ENCODE results near the gene MGMT. TPM values are rescaled to one million over a fixed set of nuclear protein-coding genes. Genes with fewer than 3 reads are reported as not detected.

Gene MGMT
- total and polyA plus RNA-seq, 4 donors, result 9.9 to 39.6 (median 23.2) TPM

DNA sequence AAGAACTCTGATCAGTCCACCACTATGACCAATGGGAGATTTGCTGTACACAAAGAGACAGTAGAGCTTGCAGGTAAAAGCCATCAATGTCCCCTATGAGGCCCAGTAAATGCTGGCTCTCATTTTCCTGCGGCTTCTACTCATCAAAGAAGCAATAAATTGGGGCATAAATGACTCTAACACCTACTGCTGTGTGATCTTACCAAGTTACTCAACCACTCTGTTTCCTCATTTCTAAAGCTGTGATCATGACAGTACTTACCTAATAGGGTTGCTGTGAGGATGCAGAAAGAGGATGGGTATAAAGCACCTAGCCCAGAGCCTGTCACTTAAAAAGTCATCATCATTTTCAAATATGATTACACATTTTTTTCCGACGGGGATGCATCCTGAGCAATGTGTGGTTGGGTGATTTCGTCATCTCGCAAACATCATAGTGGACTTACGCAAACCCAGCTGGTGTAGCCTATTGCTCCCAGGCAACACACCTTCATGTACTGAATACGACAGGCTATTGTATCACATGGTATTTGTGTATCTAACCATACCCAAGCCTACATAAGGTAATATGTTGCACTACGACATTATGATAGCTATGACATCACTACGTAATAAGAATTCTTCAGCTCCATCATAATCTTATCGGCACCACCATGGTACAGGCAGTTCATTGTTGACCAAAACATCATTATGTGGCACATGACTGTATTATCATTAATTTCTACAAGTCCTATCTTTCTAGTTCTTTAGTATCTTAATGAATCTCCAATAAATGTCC, 7.1 kb upstream of the MGMT start:
- 67 to 85% methylated on average over 10 of the region's 10 CpGs for WGBS, 2 donors
- DNase-seq (no peak), ATAC-seq (ENCODE audit: insufficient read depth, low FRiP score) (no peak)
- no peak for TF ChIP-seq CTCF (IDR thresholded peaks at IDR 0.05; ENCODE audit: control extremely low read depth, extremely low read depth)
- Histone ChIP-seq H3K36me3 (ENCODE audit: control insufficient read depth in 4 of 4, insufficient read depth in 4 of 4, low read length in 4 of 4) (no peaks in the 10 kb centered on the region), H3K4me1 (ENCODE audit: control insufficient read depth in 5 of 5, insufficient read depth in 5 of 5, low read length in 5 of 5) (no peaks in the 10 kb centered on the region), H3K9ac (ENCODE audit: insufficient read depth in 1 of 2, low read length in 2 of 2) (no peak overlapping the region), H3K4me3 (no peak overlapping the region), H3K9me3 (ENCODE audit: control insufficient read depth in 4 of 4, insufficient read depth in 3 of 4, low read length in 3 of 4) (peaks cover 0 to 1% (median 0%) of the 10 kb centered on the region in 4 donors), H3K27ac (ENCODE audit: low read depth in 1 of 2, low read length in 1 of 2) (no peak overlapping the region), H3K27me3 (ENCODE audit: control insufficient read depth in 3 of 3, insufficient read depth in 3 of 3, low read length in 2 of 3) (peaks cover 3 to 14% (median 5%) of the 10 kb centered on the region in 3 donors)

DNA sequence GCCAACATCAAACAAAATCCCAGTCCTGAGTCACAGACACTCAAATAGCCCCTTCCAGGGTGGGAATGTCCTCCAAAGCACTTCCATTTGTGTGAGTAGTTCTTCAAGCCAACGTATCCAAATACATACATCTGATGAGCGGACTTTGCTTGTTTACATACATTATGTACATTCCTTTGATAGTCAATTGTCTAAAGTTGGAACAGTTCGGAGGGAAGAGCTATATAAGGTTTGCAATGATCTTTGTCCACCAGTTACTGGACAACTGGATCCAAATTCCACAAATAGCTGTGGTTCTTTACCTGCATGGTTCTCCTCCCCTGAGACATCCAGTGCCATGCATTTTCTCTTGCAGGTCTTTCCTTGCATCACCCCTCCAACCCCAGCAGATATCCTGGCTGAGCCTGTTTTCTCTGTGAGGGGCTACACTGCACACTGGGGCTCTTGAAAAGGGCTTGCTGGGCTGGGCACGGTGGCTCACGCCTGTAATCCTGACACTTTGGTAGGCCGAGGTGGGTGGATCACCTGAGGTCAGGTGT, 4.7 kb upstream of the MGMT start:
- WGBS, 2 donors, result 81 to 85% methylated on average over 6 of the region's 6 CpGs
- Histone ChIP-seq H3K9ac (ENCODE audit: insufficient read depth in 1 of 2, low read length in 2 of 2) (no peak overlapping the region), H3K4me1 (ENCODE audit: control insufficient read depth in 5 of 5, insufficient read depth in 5 of 5, low read length in 5 of 5) (peaks cover 1 to 5% (median 3%) of the 10 kb centered on the region in 5 donors), H3K36me3 (ENCODE audit: control insufficient read depth in 4 of 4, insufficient read depth in 4 of 4, low read length in 4 of 4) (no peaks in the 10 kb centered on the region), H3K9me3 (ENCODE audit: control insufficient read depth in 4 of 4, insufficient read depth in 3 of 4, low read length in 3 of 4) (peaks cover 0 to 1% (median 0%) of the 10 kb centered on the region in 4 donors), H3K4me3 (no peak overlapping the region), H3K27ac (ENCODE audit: low read depth in 1 of 2, low read length in 1 of 2) (no peak overlapping the region), H3K27me3 (ENCODE audit: control insufficient read depth in 3 of 3, insufficient read depth in 3 of 3, low read length in 2 of 3) (peaks cover 0 to 3% (median 3%) of the 10 kb centered on the region in 3 donors)
- no peak for TF ChIP-seq CTCF (IDR thresholded peaks at IDR 0.05; ENCODE audit: control extremely low read depth, extremely low read depth)
- DNase-seq (no peak), ATAC-seq (ENCODE audit: insufficient read depth, low FRiP score) (no peak)

DNA sequence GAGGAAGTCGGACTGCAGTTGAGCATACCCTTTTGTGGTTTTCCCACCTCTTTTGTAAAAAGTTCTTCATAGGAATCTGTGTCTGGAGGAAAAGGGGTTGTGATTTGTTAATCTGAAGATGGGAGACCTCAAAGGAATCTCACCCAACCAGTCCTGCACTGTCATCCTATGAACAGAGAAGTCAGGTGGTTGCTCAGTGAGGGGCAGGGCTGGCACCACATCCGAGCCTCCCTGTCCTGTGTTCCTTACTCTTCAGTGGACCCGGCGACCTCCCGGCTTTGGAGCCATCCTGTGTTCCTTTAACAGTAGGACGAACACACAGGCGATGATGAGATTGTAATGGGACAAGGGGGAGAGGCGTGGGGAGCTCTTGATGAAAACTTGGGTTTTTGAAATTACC, 2.8 kb upstream of the MGMT start:
- Histone ChIP-seq H3K9me3 (ENCODE audit: control insufficient read depth in 4 of 4, insufficient read depth in 3 of 4, low read length in 3 of 4) (peaks cover 0 to 1% (median 0%) of the 10 kb centered on the region in 4 donors), H3K36me3 (ENCODE audit: control insufficient read depth in 4 of 4, insufficient read depth in 4 of 4, low read length in 4 of 4) (no peaks in the 10 kb centered on the region), H3K27me3 (ENCODE audit: control insufficient read depth in 3 of 3, insufficient read depth in 3 of 3, low read length in 2 of 3) (peaks cover 0 to 3% (median 3%) of the 10 kb centered on the region in 3 donors), H3K4me3 (no peak overlapping the region), H3K4me1 (ENCODE audit: control insufficient read depth in 5 of 5, insufficient read depth in 5 of 5, low read length in 5 of 5) (peaks cover 2 to 14% (median 3%) of the 10 kb centered on the region in 5 donors), H3K9ac (ENCODE audit: insufficient read depth in 1 of 2, low read length in 2 of 2) (no peak overlapping the region), H3K27ac (ENCODE audit: low read depth in 1 of 2, low read length in 1 of 2) (no peak overlapping the region)
- no peak for DNase-seq
- ATAC-seq (ENCODE audit: insufficient read depth, low FRiP score), result no peak
- 82 to 88% methylated on average over 8 of the region's 8 CpGs for WGBS, 2 donors
- TF ChIP-seq CTCF (IDR thresholded peaks at IDR 0.05; ENCODE audit: control extremely low read depth, extremely low read depth), result no peak
